Esophagus squamous epithelium (tissue), 5 donors: ENCODE results near the gene GPR137B. TPM values are rescaled to one million over a fixed set of nuclear protein-coding genes. Genes with fewer than 3 reads are reported as not detected.

Experiments used
- DNase-seq: peaks from one replicate; lab custom pipeline; 2025; lab: John Stamatoyannopoulos, UW
- H3K27ac ChIP-seq, 4 donors: fragments of 200-600 bp; sonication (generic); one replicate each; pipeline ENCODE4 v1.5.1; 2016 to 2019; ENCODE audit warnings: mild to moderate bottlenecking in 1 of 4
- H3K27me3 ChIP-seq, 4 donors: fragments of 200-600 bp; sonication (generic); 1 replicate in 3 of 4; 2 replicates in 1 of 4; pipeline versions ENCODE4 v1.5.1 to v1.6.0; 2017 to 2021; ENCODE audit warnings: antibody characterized with exemption in 1 of 4
- H3K36me3 ChIP-seq, 3 donors: fragments of 200-600 bp; sonication (generic); one replicate each; pipeline ENCODE4 v1.5.1; 2016 to 2019
- H3K4me1 ChIP-seq, 3 donors: fragments of 200-600 bp; sonication (generic); one replicate each; pipeline ENCODE4 v1.5.1; 2017 to 2019
- H3K4me3 ChIP-seq, 4 donors: fragments of 200-600 bp; sonication (generic); 1 replicate in 3 of 4; 2 replicates in 1 of 4; pipeline ENCODE4 v1.5.1; 2016 to 2019; ENCODE audit warnings: mild to moderate bottlenecking in 2 of 4, moderate library complexity in 1 of 4
- H3K9me3 ChIP-seq, 3 donors: fragments of 200-600 bp; sonication (generic); one replicate each; pipeline ENCODE4 v1.5.1; 2016 to 2019
- CTCF ChIP-seq, 6 experiments: fragments of 450-650 bp in 4 of 6; fragments of 200-600 bp in 2 of 6; sonication (generic) in 2 of 6; IDR thresholded peaks; one replicate each; pipeline ENCODE4 v1.5.1; 2016 to 2019; ENCODE audit warnings: antibody characterized with exemption in 6 of 6, mild to moderate bottlenecking in 4 of 6, moderate library complexity in 4 of 6
- POLR2A ChIP-seq, 4 donors: fragments of 450-650 bp; IDR thresholded peaks; one replicate each; pipeline ENCODE4 v1.6.1; 2017; ENCODE audit warnings: antibody characterized with exemption in 4 of 4, mild to moderate bottlenecking in 4 of 4, moderate library complexity in 3 of 4
- WGBS, 2 donors: methylation state at CpG; one replicate each; pipeline ENCODE4 v1.1.5; 2018; 5-methylcytosine and 5-hydroxymethylcytosine counted together
- intact Hi-C: fragments of 100-400 bp; cut with DNase I; formaldehyde crosslinking; loops from one replicate; pipeline ENCODE4 v1.15.0; 2022
- total RNA-seq, 4 donors: library from RNA; depleted of rRNA; stranded (reverse); fragments of >200 nt; gene quantifications; one replicate each; pipeline ENCODE4 v1.1.0, GENCODE V29; 2016
- donor health status: DM: yes; HTN: yes; CAD: no.

GPR137B gene
- total RNA-seq, 4 donors from 2014 or later: 3.6 to 16.0 (median 7.4) TPM

GRCh38 chr1:236123563-236123962, 18.8 kb upstream of the GPR137B start:
- intact Hi-C loops: no loop called here
- no peak for DNase-seq
- H3K4me3 ChIP-seq: no peak overlapping the region
- no peaks in the 10 kb centered on the region for H3K27me3 ChIP-seq
- H3K36me3 ChIP-seq: no peaks in the 10 kb centered on the region
- no peak for TF ChIP-seq CTCF (IDR thresholded peaks at IDR 0.05)
- TF ChIP-seq POLR2A (IDR thresholded peaks at IDR 0.05): no peak
- H3K9me3 ChIP-seq: no peaks in the 10 kb centered on the region
- 80 to 81% methylated on average over 6 of the region's 6 CpGs for WGBS, 2 donors
- H3K4me1 ChIP-seq: peaks cover 0 to 1% (median 0%) of the 10 kb centered on the region in 3 donors
- H3K27ac ChIP-seq: no peak overlapping the region

- no peaks in the 10 kb centered on the region for H3K36me3 ChIP-seq
- no peak overlapping the region for H3K27ac ChIP-seq
- peaks cover 0 to 11% (median 0%) of the 10 kb centered on the region in 3 donors for H3K4me1 ChIP-seq
- H3K4me3 ChIP-seq: no peak overlapping the region
- intact Hi-C loops: no loop called here
- TF ChIP-seq POLR2A (IDR thresholded peaks at IDR 0.05) (no peak), CTCF (IDR thresholded peaks at IDR 0.05) (no peak)
- no peaks in the 10 kb centered on the region for H3K27me3 ChIP-seq
- no peaks in the 10 kb centered on the region for H3K9me3 ChIP-seq
- DNase-seq: no peak
- 75 to 100% methylated on average over 1 of the region's 2 CpGs for WGBS, 2 donors
Observed at GRCh38 chr1:236124965-236125364, 17.4 kb upstream of the GPR137B start.

- no peaks in the 10 kb centered on the region for H3K36me3 ChIP-seq
- no peaks in the 10 kb centered on the region for H3K27me3 ChIP-seq
- DNase-seq: no peak
- TF ChIP-seq POLR2A (IDR thresholded peaks at IDR 0.05) (no peak), CTCF (IDR thresholded peaks at IDR 0.05) (no peak)
- WGBS, 2 donors: 62 to 88% methylated on average over 3 of the region's 8 CpGs
- H3K27ac ChIP-seq: no peak overlapping the region
- H3K9me3 ChIP-seq: no peaks in the 10 kb centered on the region
- no peak overlapping the region for H3K4me3 ChIP-seq
- H3K4me1 ChIP-seq: peaks cover 0 to 11% (median 0%) of the 10 kb centered on the region in 3 donors
- intact Hi-C loops: no loop called here
Observed at GRCh38 chr1:236127045-236127444, 15.3 kb upstream of the GPR137B start.

GRCh38 chr1:236128646-236129178, 13.6 kb upstream of the GPR137B start:
- Histone ChIP-seq H3K27me3 (peaks cover 0 to 4% (median 0%) of the 10 kb centered on the region in 4 donors), H3K36me3 (no peaks in the 10 kb centered on the region), H3K27ac (no peak overlapping the region), H3K4me1 (peaks cover 0 to 11% (median 0%) of the 10 kb centered on the region in 3 donors), H3K9me3 (no peaks in the 10 kb centered on the region), H3K4me3 (no peak overlapping the region)
- DNase-seq: no peak
- intact Hi-C loops: no loop called here
- TF ChIP-seq CTCF (IDR thresholded peaks at IDR 0.05) (no peak), POLR2A (IDR thresholded peaks at IDR 0.05) (no peak)
- 78 to 79% methylated on average over 3 to 9 of the region's 10 CpGs for WGBS, 2 donors

- H3K9me3 ChIP-seq: no peaks in the 10 kb centered on the region
- no peak overlapping the region for H3K27ac ChIP-seq
- H3K4me3 ChIP-seq: no peak overlapping the region
- H3K27me3 ChIP-seq: peaks cover 0 to 7% (median 0%) of the 10 kb centered on the region in 4 donors
- intact Hi-C loops: no loop called here
- H3K36me3 ChIP-seq: no peaks in the 10 kb centered on the region
- peaks cover 0 to 11% (median 0%) of the 10 kb centered on the region in 3 donors for H3K4me1 ChIP-seq
- TF ChIP-seq POLR2A (IDR thresholded peaks at IDR 0.05) (no peak), CTCF (IDR thresholded peaks at IDR 0.05) (no peak)
- 56 to 64% methylated on average over 2 of the region's 5 CpGs for WGBS, 2 donors
- no peak for DNase-seq
Observed at GRCh38 chr1:236129306-236129705, 13.0 kb upstream of the GPR137B start.
